ENCODE data around the gene CTBP2. TPM values are rescaled to one million over a fixed set of nuclear protein-coding genes. Genes with fewer than 3 reads are reported as not detected.

The CTBP2 gene
- total RNA-seq, 1 experiment from 2014 or later, result 212 TPM

GRCh38 chr10:125007436-125007835 is 152.9 kb downstream of the CTBP2 start:
- Histone ChIP-seq H4K20me1 (ENCODE audit: control insufficient read depth, insufficient read depth, insufficient read length) (no peaks in the 10 kb centered on the region), H3K56ac (ENCODE audit: insufficient read length, low read depth, low read length) (no peak overlapping the region)
- DNase-seq, result no peak

More at GRCh38 chr10:125007436-125007835, 152.9 kb downstream of the CTBP2 start:
- Histone ChIP-seq H3K27ac (ENCODE audit: insufficient read length, low read depth, low read length) (no peak overlapping the region), H2BK12ac (ENCODE audit: insufficient read length, low read depth, low read length) (no peak overlapping the region), H3T11ph (ENCODE audit: low read length) (no peak overlapping the region), H3K79me2 (ENCODE audit: insufficient read depth, low read length) (peaks cover 31% of the 10 kb centered on the region; the same call in 1 of the 2 replicates), H2BK5ac (ENCODE audit: insufficient read length, low read length) (no peak overlapping the region), H3K18ac (ENCODE audit: insufficient read length, low read depth, low read length) (no peak overlapping the region), H3K4me2 (ENCODE audit: insufficient read depth, insufficient read length, low read length) (no peak overlapping the region), H3K4me1 (ENCODE audit: insufficient read depth, low read length) (no peaks in the 10 kb centered on the region; the same call in 1 of the 2 replicates), H2BK15ac (ENCODE audit: low read depth, low read length) (no peak overlapping the region), H3K4ac (ENCODE audit: low read depth, low read length) (no peak overlapping the region), H3K79me1 (ENCODE audit: insufficient read depth, low read depth, low read length, poor library complexity, severe bottlenecking) (peaks cover 13% of the 10 kb centered on the region), H3K23ac (ENCODE audit: insufficient read length, low read depth, low read length) (no peak overlapping the region), H4K91ac (ENCODE audit: insufficient read length, low read depth, low read length) (no peak overlapping the region), H2AFZ (ENCODE audit: low read length) (no peak overlapping the region), H2AK5ac (ENCODE audit: insufficient read length, low read length) (no peak overlapping the region), H3K9ac (ENCODE audit: extremely low read depth, insufficient read length, low read length) (no peak overlapping the region), H4K5ac (ENCODE audit: insufficient read length, low read depth, low read length) (no peak overlapping the region), H3K14ac (ENCODE audit: insufficient read depth, low read length) (no peak overlapping the region), H3K23me2 (ENCODE audit: insufficient read length, low read depth, low read length, poor library complexity, severe bottlenecking) (no peaks in the 10 kb centered on the region), H3K27me3 (ENCODE audit: insufficient read depth, low read length) (no peaks in the 10 kb centered on the region), H2BK20ac (ENCODE audit: low read depth, low read length, poor library complexity, severe bottlenecking) (no peak overlapping the region), H4K8ac (replicated peaks; ENCODE audit: insufficient read length, low read depth, low read length) (no peak overlapping the region), H3K9me3 (ENCODE audit: control insufficient read depth, low read depth, low read length) (no peaks in the 10 kb centered on the region), H2BK120ac (ENCODE audit: low read depth, low read length, poor library complexity, severe bottlenecking) (no peak overlapping the region)
- Mint-ChIP-seq H3K27me3 (ENCODE audit: low read depth) (no peaks in the 10 kb centered on the region; the same call in 1 of the 2 replicates), H3K4me1 (peaks cover 35 to 48% of the 10 kb centered on the region in 2 experiments), H3K4me3 (no peak overlapping the region), H3K9me3 (no peaks in the 10 kb centered on the region; a peak in 1 of 5 replicates), H3K27ac (peak overlapping the region; percentile 50 to 94 (median 51); a peak in 4 of 7 replicates), H3K36me3 (ENCODE audit: insufficient read depth in 1 of 3, low read depth in 3 of 3) (peaks cover 35 to 64% (median 60%) of the 10 kb centered on the region in 3 experiments)
- TF ChIP-seq, protein P1, sequence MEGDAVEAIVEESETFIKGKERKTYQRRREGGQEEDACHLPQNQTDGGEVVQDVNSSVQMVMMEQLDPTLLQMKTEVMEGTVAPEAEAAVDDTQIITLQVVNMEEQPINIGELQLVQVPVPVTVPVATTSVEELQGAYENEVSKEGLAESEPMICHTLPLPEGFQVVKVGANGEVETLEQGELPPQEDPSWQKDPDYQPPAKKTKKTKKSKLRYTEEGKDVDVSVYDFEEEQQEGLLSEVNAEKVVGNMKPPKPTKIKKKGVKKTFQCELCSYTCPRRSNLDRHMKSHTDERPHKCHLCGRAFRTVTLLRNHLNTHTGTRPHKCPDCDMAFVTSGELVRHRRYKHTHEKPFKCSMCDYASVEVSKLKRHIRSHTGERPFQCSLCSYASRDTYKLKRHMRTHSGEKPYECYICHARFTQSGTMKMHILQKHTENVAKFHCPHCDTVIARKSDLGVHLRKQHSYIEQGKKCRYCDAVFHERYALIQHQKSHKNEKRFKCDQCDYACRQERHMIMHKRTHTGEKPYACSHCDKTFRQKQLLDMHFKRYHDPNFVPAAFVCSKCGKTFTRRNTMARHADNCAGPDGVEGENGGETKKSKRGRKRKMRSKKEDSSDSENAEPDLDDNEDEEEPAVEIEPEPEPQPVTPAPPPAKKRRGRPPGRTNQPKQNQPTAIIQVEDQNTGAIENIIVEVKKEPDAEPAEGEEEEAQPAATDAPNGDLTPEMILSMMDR (conservative IDR thresholded peaks at IDR 0.05), result no peak
- WGBS (ENCODE audit: extremely low coverage, insufficient read length, low lambda C conversion rate), result no CpG with 5 or more reads among the region's 6 CpGs
